Measurements from ENCODE around the gene KLHL3.
A peak's percentile ranks its signal among the peaks of the same experiment; 100 is the strongest.

KLHL3 gene

GRCh38 chr5:137708062-137708461, 27.8 kb downstream of the KLHL3 start:
- no peak for DNase-seq (ENCODE audit: low spot score)

- no peak for DNase-seq (ENCODE audit: low spot score)
Measured at GRCh38 chr5:137706841-137707240, 29.0 kb downstream of the KLHL3 start.

GRCh38 chr5:137705106-137705505, 30.8 kb downstream of the KLHL3 start:
- DNase-seq (ENCODE audit: low spot score) = no peak

GRCh38 chr5:137703565-137703964, 32.3 kb downstream of the KLHL3 start:
- DNase-seq (ENCODE audit: low spot score) = no peak

GRCh38 chr5:137700282-137700680, 35.6 kb downstream of the KLHL3 start:
- no peak for DNase-seq (ENCODE audit: low spot score)

- no peak for DNase-seq (ENCODE audit: low spot score)
Measured at GRCh38 chr5:137699336-137700281, 36.3 kb downstream of the KLHL3 start.

GRCh38 chr5:137696481-137696880, 39.4 kb downstream of the KLHL3 start:
- DNase-seq (ENCODE audit: low spot score) = no peak

GRCh38 chr5:137695651-137696428, 40.0 kb downstream of the KLHL3 start:
- DNase-seq (ENCODE audit: low spot score) = peak; percentile 11

- DNase-seq (ENCODE audit: low spot score) = no peak
Measured at GRCh38 chr5:137693951-137694721, 41.8 kb downstream of the KLHL3 start.

GRCh38 chr5:137693307-137693950, 42.5 kb downstream of the KLHL3 start:
- no peak for DNase-seq (ENCODE audit: low spot score)

- DNase-seq (ENCODE audit: low spot score) = no peak
Measured at GRCh38 chr5:137689306-137689705, 46.6 kb downstream of the KLHL3 start.

GRCh38 chr5:137688210-137688840, 47.6 kb downstream of the KLHL3 start:
- no peak for DNase-seq (ENCODE audit: low spot score)

GRCh38 chr5:137684761-137685160, 51.1 kb downstream of the KLHL3 start:
- DNase-seq (ENCODE audit: low spot score) = no peak

GRCh38 chr5:137681191-137681590, 54.7 kb downstream of the KLHL3 start:
- no peak for DNase-seq (ENCODE audit: low spot score)

GRCh38 chr5:137679910-137680309, 56.0 kb downstream of the KLHL3 start:
- DNase-seq (ENCODE audit: low spot score) = no peak

GRCh38 chr5:137679195-137679594, 56.7 kb downstream of the KLHL3 start:
- no peak for DNase-seq (ENCODE audit: low spot score)

GRCh38 chr5:137672881-137673280, 63.0 kb downstream of the KLHL3 start:
- no peak for DNase-seq (ENCODE audit: low spot score)

GRCh38 chr5:137672001-137672400, 63.9 kb downstream of the KLHL3 start:
- no peak for DNase-seq (ENCODE audit: low spot score)

- no peak for DNase-seq (ENCODE audit: low spot score)
Measured at GRCh38 chr5:137669811-137670210, 66.1 kb downstream of the KLHL3 start.

- DNase-seq (ENCODE audit: low spot score) = no peak
Measured at GRCh38 chr5:137668637-137669036, 67.3 kb downstream of the KLHL3 start.

GRCh38 chr5:137667341-137667740, 68.5 kb downstream of the KLHL3 start:
- no peak for DNase-seq (ENCODE audit: low spot score)
